ENCODE results near the gene BLMH.

DNA sequence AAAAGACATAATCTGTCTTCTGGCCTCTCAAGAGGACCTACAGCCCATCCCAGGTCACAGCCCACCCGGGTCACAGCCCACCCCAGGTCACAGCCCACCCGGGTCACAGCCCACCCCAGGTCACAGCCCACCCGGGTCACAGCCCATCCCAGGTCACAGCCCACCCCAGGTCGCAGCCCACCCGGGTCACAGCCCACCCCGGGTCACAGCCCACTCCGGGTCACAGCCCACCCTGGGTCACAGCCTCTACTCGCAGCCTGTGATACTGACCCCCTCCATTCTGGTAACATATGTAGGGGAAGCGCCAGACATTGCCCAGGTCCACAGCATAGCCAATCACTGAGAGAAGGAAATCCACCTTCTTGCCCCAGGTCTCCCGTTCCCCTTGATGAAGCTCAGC, 70.4 kb downstream of the BLMH start:
- no peak for TF ChIP-seq CTCF (IDR thresholded peaks at IDR 0.05; ENCODE audit: extremely low read depth in 1 of 2, insufficient read depth in 1 of 2, low read depth in 1 of 2, low read length in 2 of 2)
- TF ChIP-seq GATA2 (IDR thresholded peaks at IDR 0.05; ENCODE audit: insufficient read depth, insufficient read length, low read depth, low read length) = no peak
- TF ChIP-seq MAX (IDR thresholded peaks at IDR 0.05; ENCODE audit: insufficient read depth, insufficient read length) = no peak
- TF ChIP-seq JUN (IDR thresholded peaks at IDR 0.05; ENCODE audit: borderline replicate concordance, insufficient read depth, insufficient read length, low read depth) = no peak
- TF ChIP-seq EZH2 (IDR thresholded peaks at IDR 0.05; ENCODE audit: borderline replicate concordance, low read depth, low read length, severe bottlenecking) = no peak
- no peak for TF ChIP-seq POLR2AphosphoS5 (IDR thresholded peaks at IDR 0.05; ENCODE audit: insufficient read depth, low read depth, low read length)
- no peak for TF ChIP-seq POLR2A (IDR thresholded peaks at IDR 0.05; ENCODE audit: low read depth, low read length)

All from endothelial cell of umbilical vein (primary cell).